HG03066 (cell line): ENCODE results near the gene IL17REL.
"Not testable (repeated sequence)": the region's sequence is repeated elsewhere in the genome, so short reads cannot be mapped to it uniquely, and the experiment has no call there.

Experiments used
- ATAC-seq: cut with Tn5 transposase; IDR thresholded peaks from one replicate; pipeline ENCODE4 v1.9.1; 2021; ENCODE audit warnings: low read depth; ENCODE audit not compliant: unreplicated experiment

The IL17REL gene

GRCh38 chr22:49993649-49994360 lies 18.8 kb downstream of the IL17REL start:
- no peak for ATAC-seq

GRCh38 chr22:49992921-49993648 lies 19.5 kb downstream of the IL17REL start:
- ATAC-seq: no peak

- ATAC-seq: no peak
Observed at GRCh38 chr22:49991907-49992533, 20.5 kb downstream of the IL17REL start.

GRCh38 chr22:49991167-49991566 lies 21.4 kb downstream of the IL17REL start:
- no peak for ATAC-seq

- not testable (repeated sequence) for ATAC-seq
Observed at GRCh38 chr22:49989826-49990225, 22.7 kb downstream of the IL17REL start.

- no peak for ATAC-seq
Observed at GRCh38 chr22:49986325-49986724, 26.2 kb downstream of the IL17REL start.

GRCh38 chr22:49983148-49984042 lies 29.2 kb downstream of the IL17REL start:
- ATAC-seq: no peak

- not testable (repeated sequence) for ATAC-seq
Observed at GRCh38 chr22:49981799-49982198, 30.8 kb downstream of the IL17REL start.

- no peak for ATAC-seq
Observed at GRCh38 chr22:49979587-49980264, 32.8 kb downstream of the IL17REL start.

GRCh38 chr22:49977578-49977977 lies 35.0 kb downstream of the IL17REL start:
- no peak for ATAC-seq

- ATAC-seq: no peak
Observed at GRCh38 chr22:49976439-49977175, 36.0 kb downstream of the IL17REL start.

GRCh38 chr22:49975543-49976389 lies 36.8 kb downstream of the IL17REL start:
- ATAC-seq: no peak

GRCh38 chr22:49973018-49973961 lies 39.3 kb downstream of the IL17REL start:
- ATAC-seq: no peak

GRCh38 chr22:49972163-49973017 lies 40.2 kb downstream of the IL17REL start:
- no peak for ATAC-seq

- ATAC-seq: peak; percentile 23
Observed at GRCh38 chr22:49971232-49972162, 41.1 kb downstream of the IL17REL start.
